Hematopoietic multipotent progenitor cell treated with erythropoietin and hydrocortisone succinate and interleukin-3 and kit ligand, for 17 days (in vitro differentiated cells): ENCODE results near the gene PNPT1.

Source experiments
- DNase-seq: peaks from one replicate; pipeline ENCODE4 v3.0.0-alpha.2; 2015; ENCODE audit warnings: low spot score

Gene PNPT1

GRCh38 chr2:55668956-55669355, 24.7 kb downstream of the PNPT1 start:
- DNase-seq = no peak

- DNase-seq = no peak
Measured at GRCh38 chr2:55653255-55653654, 40.4 kb downstream of the PNPT1 start.

- DNase-seq = no peak
Measured at GRCh38 chr2:55649211-55649610, 44.4 kb downstream of the PNPT1 start.

GRCh38 chr2:55636831-55637230, 56.8 kb downstream of the PNPT1 start:
- no peak for DNase-seq

GRCh38 chr2:55628931-55629330, 64.7 kb downstream of the PNPT1 start:
- DNase-seq = no peak

GRCh38 chr2:55627915-55628314, 65.7 kb downstream of the PNPT1 start:
- DNase-seq = no peak

GRCh38 chr2:55621802-55622201, 71.8 kb downstream of the PNPT1 start:
- DNase-seq = no peak

GRCh38 chr2:55620123-55620779, 73.4 kb downstream of the PNPT1 start:
- peak; percentile 37 for DNase-seq

- DNase-seq = peak; percentile 80
Measured at GRCh38 chr2:55618275-55619055, 75.2 kb downstream of the PNPT1 start.

GRCh38 chr2:55618025-55618274, 75.7 kb downstream of the PNPT1 start:
- no peak for DNase-seq

- peak; percentile 97 for DNase-seq
Measured at GRCh38 chr2:55617175-55618024, 76.2 kb downstream of the PNPT1 start, which contains the start of gene PPP4R3B. PPP4R3B (minus strand) TSS chr2:55617622; CDS start chr2:55617285, 337 bp downstream.

- peak; percentile 68 for DNase-seq
Measured at GRCh38 chr2:55616551-55617174, 77.0 kb downstream of the PNPT1 start.

GRCh38 chr2:55611997-55612396, 81.6 kb downstream of the PNPT1 start:
- no peak for DNase-seq

- no peak for DNase-seq
Measured at GRCh38 chr2:55610954-55611743, 82.5 kb downstream of the PNPT1 start.

GRCh38 chr2:55609938-55610578, 83.6 kb downstream of the PNPT1 start:
- no peak for DNase-seq

GRCh38 chr2:55609193-55609794, 84.3 kb downstream of the PNPT1 start:
- no peak for DNase-seq

- no peak for DNase-seq
Measured at GRCh38 chr2:55607717-55608116, 85.9 kb downstream of the PNPT1 start.

GRCh38 chr2:55604027-55604565, 89.5 kb downstream of the PNPT1 start:
- DNase-seq = no peak

GRCh38 chr2:55601849-55602248, 91.8 kb downstream of the PNPT1 start:
- DNase-seq = no peak

GRCh38 chr2:55598056-55598795, 95.4 kb downstream of the PNPT1 start:
- DNase-seq = no peak
